Upper lobe of right lung (tissue), 1 donor: Measurements from ENCODE around the gene RPSA. TPM values are rescaled to one million over a fixed set of nuclear protein-coding genes. Genes with fewer than 3 reads are reported as not detected.
A peak's percentile ranks its signal among the peaks of the same experiment; 100 is the strongest.
"Not testable (repeated sequence)": the region's sequence is repeated elsewhere in the genome, so short reads cannot be mapped to it uniquely, and the experiment has no call there.

Experiments used
- ATAC-seq: fragments of 200-7000 bp; cut with Tn5 transposase; one replicate; pipeline ENCODE4 v1.9.1; 2020; ENCODE audit warnings: mild to moderate bottlenecking, moderate library complexity
- DNase-seq: peaks from one replicate; pipeline ENCODE4 v3.0.0-alpha.2; 2020
- H3K27ac ChIP-seq: fragments of 200-600 bp; one replicate; pipeline ENCODE4 v1.8.0; 2022
- H3K27me3 ChIP-seq: fragments of 200-600 bp; one replicate; pipeline ENCODE4 v1.8.0; 2022; ENCODE audit warnings: mild to moderate bottlenecking
- H3K36me3 ChIP-seq: fragments of 200-600 bp; one replicate; pipeline ENCODE4 v1.8.0; 2022
- H3K4me1 ChIP-seq: fragments of 200-600 bp; one replicate; pipeline ENCODE4 v1.8.0; 2022
- H3K4me3 ChIP-seq: fragments of 200-600 bp; one replicate; pipeline ENCODE4 v1.8.0; 2022; ENCODE audit warnings: mild to moderate bottlenecking
- H3K9me3 ChIP-seq: fragments of 200-600 bp; one replicate; pipeline ENCODE4 v1.8.0; 2022
- intact Hi-C: fragments of 100-400 bp; cut with DNase I; formaldehyde crosslinking; loops from one replicate; pipeline ENCODE4 v1.11.0; 2022
- long read RNA-seq: library from polyadenylated mRNA; unstranded; transcript quantifications from one replicate; pipeline ENCODE4 v2.0.0, GENCODE V29; 2021
- total RNA-seq: library from RNA; stranded (reverse); fragmentation: NEBNext Ultra II Directional; extraction: Animal tissue kit (Norgen Biotek cat#: 25700); gene quantifications from one replicate; pipeline ENCODE4 v1.2.1, GENCODE V29; 2021
- TF ChIP-seq, protein P1 (sequence below): fragments of 200-600 bp; IDR thresholded peaks from one replicate; pipeline ENCODE4 v1.8.0; 2022; ENCODE audit warnings: antibody characterized with exemption
- donor health status: DM: no; HTN: yes; CAD: no; lungs with severe emphysema.

The RPSA gene
- total RNA-seq: 732 TPM
- long read RNA-seq, transcript RPSA-201 (7 exons, 1,171 nt): major isoform, 24 of 30 reads
- long read RNA-seq, partial matches to known transcripts: 1 of 30 reads
- long read RNA-seq, other reads (novel, unspliced or antisense): 5 of 30 reads

DNA sequence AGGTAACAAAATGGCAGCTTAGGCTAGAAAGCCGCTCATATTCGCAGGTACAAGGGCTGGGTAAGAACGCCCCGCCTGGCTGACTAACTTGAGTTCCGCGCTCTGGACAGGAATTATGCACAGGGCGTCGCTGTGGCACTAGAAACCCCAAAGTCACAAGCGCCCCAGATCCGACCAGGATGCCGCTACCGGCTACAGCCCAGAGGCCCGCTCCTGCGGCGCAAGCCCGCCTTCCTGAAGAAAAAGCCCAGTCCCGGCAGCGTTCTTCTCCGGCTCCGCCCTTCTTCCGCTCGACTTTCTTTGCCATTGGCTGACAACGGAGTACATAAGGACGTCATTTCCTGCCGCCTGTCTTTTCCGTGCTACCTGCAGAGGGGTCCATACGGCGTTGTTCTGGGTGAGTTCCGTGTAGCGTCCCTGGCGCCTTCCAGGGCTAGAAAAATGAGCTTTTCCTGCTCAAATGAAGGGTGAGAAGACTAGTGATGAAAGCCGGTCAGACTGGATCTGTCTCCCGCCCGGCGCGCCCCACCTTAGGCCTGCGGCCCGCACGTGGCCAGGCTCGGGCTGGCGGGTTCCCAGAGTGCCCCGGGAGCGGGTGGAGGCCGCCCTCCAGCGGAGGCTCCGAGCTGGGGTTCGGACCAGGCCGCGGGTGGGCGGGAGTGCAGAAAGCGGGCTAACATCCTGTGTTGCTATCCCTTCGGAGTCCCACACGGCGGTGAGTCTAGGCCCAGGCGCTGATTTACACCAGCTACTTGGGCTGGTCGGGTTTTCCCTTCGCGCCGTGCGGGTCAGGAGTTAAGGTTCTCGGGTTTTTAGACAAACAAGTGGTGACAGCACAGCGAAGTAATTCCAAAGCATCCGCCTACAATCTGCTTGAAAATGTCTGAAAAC is at the start of gene RPSA:
Gene RPSA, plus strand, starts transcription at position 353 of the 891 bp plus-strand sequence. CDS start 934 bp downstream, outside the sequence.
- intact Hi-C loops: no loop called here
- H3K36me3 ChIP-seq: peaks cover 38% of the 10 kb centered on the region
- ATAC-seq (peak; percentile 98), DNase-seq (peak; percentile 97)
- H3K4me3 ChIP-seq: peak within 1 kb of the TSS; percentile 94
- peak within 1 kb of the TSS; percentile 95 for H3K27ac ChIP-seq
- H3K4me1 ChIP-seq: peaks cover 34% of the 10 kb centered on the region
- H3K9me3 ChIP-seq: no peaks in the 10 kb centered on the region
- TF ChIP-seq, protein P1, sequence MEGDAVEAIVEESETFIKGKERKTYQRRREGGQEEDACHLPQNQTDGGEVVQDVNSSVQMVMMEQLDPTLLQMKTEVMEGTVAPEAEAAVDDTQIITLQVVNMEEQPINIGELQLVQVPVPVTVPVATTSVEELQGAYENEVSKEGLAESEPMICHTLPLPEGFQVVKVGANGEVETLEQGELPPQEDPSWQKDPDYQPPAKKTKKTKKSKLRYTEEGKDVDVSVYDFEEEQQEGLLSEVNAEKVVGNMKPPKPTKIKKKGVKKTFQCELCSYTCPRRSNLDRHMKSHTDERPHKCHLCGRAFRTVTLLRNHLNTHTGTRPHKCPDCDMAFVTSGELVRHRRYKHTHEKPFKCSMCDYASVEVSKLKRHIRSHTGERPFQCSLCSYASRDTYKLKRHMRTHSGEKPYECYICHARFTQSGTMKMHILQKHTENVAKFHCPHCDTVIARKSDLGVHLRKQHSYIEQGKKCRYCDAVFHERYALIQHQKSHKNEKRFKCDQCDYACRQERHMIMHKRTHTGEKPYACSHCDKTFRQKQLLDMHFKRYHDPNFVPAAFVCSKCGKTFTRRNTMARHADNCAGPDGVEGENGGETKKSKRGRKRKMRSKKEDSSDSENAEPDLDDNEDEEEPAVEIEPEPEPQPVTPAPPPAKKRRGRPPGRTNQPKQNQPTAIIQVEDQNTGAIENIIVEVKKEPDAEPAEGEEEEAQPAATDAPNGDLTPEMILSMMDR: peak; percentile 20
- no peaks in the 10 kb centered on the region for H3K27me3 ChIP-seq

DNA sequence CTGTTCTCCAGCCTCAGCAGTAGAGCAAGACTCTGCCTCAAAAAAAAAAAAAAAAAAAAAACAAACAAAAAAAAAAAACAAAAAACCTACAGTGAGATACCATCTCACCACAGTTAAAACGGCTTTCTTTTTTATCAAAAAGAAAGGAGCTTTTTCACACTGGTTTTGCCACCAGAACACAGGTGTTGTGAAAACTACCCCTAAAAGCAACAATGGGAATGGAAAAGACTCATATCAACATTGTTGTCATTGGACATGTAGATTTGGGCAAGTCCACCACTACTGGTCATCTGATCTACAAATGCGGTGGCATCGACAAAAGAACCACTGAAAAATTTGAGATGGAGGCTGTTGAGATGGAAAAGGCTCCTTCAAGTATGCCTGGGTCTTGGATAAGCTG is 48.2 kb upstream of the RPSA start:
- H3K36me3 ChIP-seq: no peaks in the 10 kb centered on the region
- ATAC-seq: no peak
- intact Hi-C loops: no loop called here
- no peaks in the 10 kb centered on the region for H3K9me3 ChIP-seq
- no peak overlapping the region for H3K4me3 ChIP-seq
- H3K4me1 ChIP-seq: peaks cover 8% of the 10 kb centered on the region
- H3K27me3 ChIP-seq: no peaks in the 10 kb centered on the region
- H3K27ac ChIP-seq: no peak overlapping the region
- DNase-seq: no peak
- TF ChIP-seq, protein P1: no peak

DNA sequence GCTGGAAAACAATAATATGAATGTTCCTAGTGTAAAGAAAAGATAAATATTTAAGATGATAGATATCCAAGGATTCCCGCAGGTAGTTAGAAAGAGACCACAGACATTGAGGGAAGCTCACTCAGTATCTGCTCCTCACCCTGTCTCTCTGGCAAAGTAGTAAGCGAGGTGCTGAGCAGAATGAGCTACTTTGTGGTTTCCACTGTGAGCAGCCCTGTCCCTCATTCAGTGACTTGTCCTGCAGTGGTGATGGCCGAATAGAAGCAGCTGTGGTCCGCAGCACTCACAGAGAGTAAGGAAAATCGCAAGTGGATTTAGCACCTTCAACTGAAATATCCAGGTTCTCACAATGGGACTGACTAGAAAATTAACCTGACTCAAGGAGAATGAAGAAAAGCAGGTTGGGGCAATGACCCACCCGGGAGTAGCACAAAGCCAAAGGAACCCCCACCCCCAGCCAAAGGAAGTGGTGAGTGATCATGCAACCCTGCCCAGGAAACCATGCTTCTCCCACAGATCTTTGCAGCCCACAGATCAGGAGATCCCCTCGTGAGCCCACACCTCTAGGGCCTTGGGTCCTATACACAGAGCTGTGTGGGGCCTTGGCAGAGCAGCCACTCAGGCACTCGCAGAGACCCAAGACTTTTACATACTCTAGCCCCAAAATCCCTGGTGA is 45.1 kb upstream of the RPSA start:
- DNase-seq (no peak), ATAC-seq (peak; percentile 29)
- Histone ChIP-seq H3K36me3 (no peaks in the 10 kb centered on the region), H3K4me3 (no peak overlapping the region), H3K27ac (no peak overlapping the region), H3K4me1 (peaks cover 8% of the 10 kb centered on the region), H3K27me3 (no peaks in the 10 kb centered on the region), H3K9me3 (no peaks in the 10 kb centered on the region)
- intact Hi-C loops: no loop called here
- TF ChIP-seq, protein P1: no peak

DNA sequence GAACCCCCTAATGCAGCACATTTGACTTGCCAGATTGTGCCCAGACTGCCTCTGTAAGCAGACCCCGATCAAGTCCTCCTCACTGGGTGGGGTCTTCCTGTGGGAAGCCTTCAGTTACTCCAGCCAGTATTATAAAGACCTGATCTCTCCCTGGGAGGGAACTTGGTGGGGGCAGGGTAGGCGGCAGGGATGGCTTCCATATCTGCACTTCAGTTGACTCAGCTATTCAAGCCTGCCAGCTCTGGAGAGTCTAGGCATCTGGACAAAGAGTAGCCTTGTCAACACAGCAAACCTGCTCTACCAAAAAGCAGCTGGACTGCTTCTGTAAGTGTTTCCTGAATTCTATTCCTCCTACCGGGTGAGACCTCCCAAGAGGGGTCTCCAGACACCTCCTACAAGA is 44.3 kb upstream of the RPSA start:
- Histone ChIP-seq H3K27me3 (no peaks in the 10 kb centered on the region), H3K4me3 (no peak overlapping the region), H3K9me3 (no peaks in the 10 kb centered on the region), H3K27ac (peak overlapping the region; percentile 37), H3K36me3 (no peaks in the 10 kb centered on the region), H3K4me1 (peaks cover 8% of the 10 kb centered on the region)
- DNase-seq (no peak), ATAC-seq (peak; percentile 89)
- intact Hi-C loops: no loop called here
- TF ChIP-seq, protein P1: no peak

DNA sequence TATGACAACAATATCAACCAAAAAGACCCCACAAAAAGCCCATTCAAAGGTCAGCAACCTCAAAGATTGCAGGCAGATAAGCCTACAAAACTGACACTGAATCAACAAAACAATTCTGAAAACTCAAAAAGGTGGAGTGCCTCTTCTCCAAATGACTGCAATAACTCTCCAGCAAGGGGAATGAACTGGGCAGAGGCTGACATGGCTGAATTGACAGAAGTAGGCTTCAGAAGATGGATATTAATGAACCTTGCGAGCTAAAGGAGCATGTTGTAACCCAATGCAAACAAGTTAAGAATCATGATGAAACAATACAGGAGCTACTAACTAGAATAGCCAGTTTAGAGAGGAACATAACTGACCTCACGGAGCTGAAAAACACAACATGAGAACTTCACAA is 43.7 kb upstream of the RPSA start:
- no peak overlapping the region for H3K4me3 ChIP-seq
- H3K36me3 ChIP-seq: no peaks in the 10 kb centered on the region
- intact Hi-C loops: no loop called here
- peak; percentile 78 for ATAC-seq
- H3K27ac ChIP-seq: no peak overlapping the region
- H3K9me3 ChIP-seq: no peaks in the 10 kb centered on the region
- TF ChIP-seq, protein P1: no peak
- peaks cover 8% of the 10 kb centered on the region for H3K4me1 ChIP-seq
- no peaks in the 10 kb centered on the region for H3K27me3 ChIP-seq
- no peak for DNase-seq

DNA sequence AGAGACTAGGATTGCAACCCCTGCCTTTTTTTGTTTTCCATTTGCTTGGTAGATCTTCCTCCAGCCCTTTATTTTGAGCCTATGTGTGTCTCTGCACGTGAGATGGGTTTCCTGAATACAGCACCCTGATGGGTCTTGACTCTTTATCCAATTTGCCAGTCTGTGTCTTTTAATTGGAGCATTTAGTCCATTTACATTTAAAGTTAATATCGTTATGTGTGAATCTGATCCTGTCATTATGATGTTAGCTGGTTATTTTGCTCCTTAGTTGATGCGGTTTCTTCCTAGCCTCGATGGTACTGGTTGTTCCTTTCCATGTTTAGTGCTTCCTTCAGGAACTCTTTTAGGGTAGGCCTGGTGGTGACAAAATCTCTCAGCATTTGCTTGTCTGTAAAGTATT is 36.1 kb upstream of the RPSA start:
- ATAC-seq, H3K27me3 ChIP-seq, H3K36me3 ChIP-seq, DNase-seq, H3K4me3 ChIP-seq, H3K27ac ChIP-seq, H3K4me1 ChIP-seq, intact Hi-C loops, H3K9me3 ChIP-seq: not testable (repeated sequence)
